Activated T-helper 2 cell treated with anti-CD3 and anti-CD28 coated beads, Interferon-gamma antibody, Interleukin-2, Interleukin-4, amounts not matched to agents 10 μg/mL and 5 μg/mL and 100 μg/mL, durations not matched to agents 14 hours and 24 hours and 36 hours (primary cell): Measurements from ENCODE around the gene SIGLEC14. TPM values are rescaled to one million over a fixed set of nuclear protein-coding genes. Genes with fewer than 3 reads are reported as not detected.
"Not testable (repeated sequence)": the region's sequence is repeated elsewhere in the genome, so short reads cannot be mapped to it uniquely, and the experiment has no call there.

Experiments
- DNase-seq: peaks from one replicate; pipeline ENCODE4 v3.0.0; 2021; ENCODE audit warnings: low spot score
- H3K27ac Mint-ChIP-seq: one replicate; pipeline ENCODE4 v1.8.0; 2021; ENCODE audit warnings: mixed read lengths
- H3K27me3 Mint-ChIP-seq: one replicate; pipeline ENCODE4 v1.8.0; 2021; ENCODE audit warnings: low read depth, mixed read lengths
- H3K36me3 Mint-ChIP-seq: one replicate; pipeline ENCODE4 v1.8.0; 2021; ENCODE audit warnings: low read depth, mixed read lengths
- H3K4me1 Mint-ChIP-seq: one replicate; pipeline ENCODE4 v1.8.0; 2021; ENCODE audit warnings: low read depth, mixed read lengths
- H3K4me3 Mint-ChIP-seq: one replicate; pipeline ENCODE4 v1.8.0; 2021; ENCODE audit warnings: low read depth, mild to moderate bottlenecking, moderate library complexity, mixed read lengths
- H3K9me3 Mint-ChIP-seq: one replicate; pipeline ENCODE4 v1.8.0; 2021; ENCODE audit warnings: mixed read lengths
- intact Hi-C: fragments of 100-400 bp; cut with micrococcal nuclease; formaldehyde crosslinking; loops from one replicate; pipeline ENCODE4 v1.15.1; 2023
- total RNA-seq: library from RNA; stranded (reverse); gene quantifications from 2 replicates; pipeline ENCODE4 v1.2.3, GENCODE V29; 2022

Gene SIGLEC14
- total RNA-seq, 1 donor from 2014 or later = not detected

- no peaks in the 10 kb centered on the region for H3K36me3 Mint-ChIP-seq
- DNase-seq = no peak
- intact Hi-C loops = no loop called here
- peaks cover 15% of the 10 kb centered on the region for H3K27me3 Mint-ChIP-seq
- H3K4me1 Mint-ChIP-seq = peaks cover 8% of the 10 kb centered on the region
- no peak overlapping the region for H3K4me3 Mint-ChIP-seq
- H3K27ac Mint-ChIP-seq = no peak overlapping the region
- no peaks in the 10 kb centered on the region for H3K9me3 Mint-ChIP-seq
These were observed 8.2 kb upstream of the SIGLEC14 start for GRCh38 chr19:51654783-51655182.

- H3K4me3 Mint-ChIP-seq = no peak overlapping the region
- H3K9me3 Mint-ChIP-seq = no peaks in the 10 kb centered on the region
- H3K36me3 Mint-ChIP-seq = no peaks in the 10 kb centered on the region
- intact Hi-C loops = no loop called here
- no peak for DNase-seq
- peaks cover 8% of the 10 kb centered on the region for H3K4me1 Mint-ChIP-seq
- H3K27ac Mint-ChIP-seq = no peak overlapping the region
- H3K27me3 Mint-ChIP-seq = peaks cover 21% of the 10 kb centered on the region
These were observed 6.5 kb upstream of the SIGLEC14 start for GRCh38 chr19:51653162-51653561.

DNA sequence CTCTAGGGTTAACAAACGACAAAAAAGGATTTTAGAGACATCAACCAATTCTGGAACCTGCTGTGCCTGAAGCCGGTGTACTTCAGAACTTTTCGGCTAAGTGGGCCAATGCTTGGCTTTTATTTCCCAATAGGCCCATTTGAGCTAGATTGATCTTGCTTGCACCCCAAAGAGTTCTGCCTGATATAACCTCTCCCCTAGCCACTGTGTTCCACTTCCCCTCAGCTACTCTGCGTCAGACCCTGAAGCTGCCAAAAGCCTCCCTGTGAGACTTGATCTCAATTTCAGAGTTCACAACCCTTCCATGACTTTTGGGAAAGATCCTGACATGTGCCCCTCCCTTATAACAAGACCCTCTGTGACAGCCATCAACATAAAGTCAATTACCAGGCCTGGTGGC is 5.6 kb upstream of the SIGLEC14 start:
- no peak for DNase-seq
- no peaks in the 10 kb centered on the region for H3K36me3 Mint-ChIP-seq
- intact Hi-C loops = no loop called here
- peaks cover 8% of the 10 kb centered on the region for H3K4me1 Mint-ChIP-seq
- no peak overlapping the region for H3K27ac Mint-ChIP-seq
- no peak overlapping the region for H3K4me3 Mint-ChIP-seq
- peaks cover 20% of the 10 kb centered on the region for H3K27me3 Mint-ChIP-seq
- no peaks in the 10 kb centered on the region for H3K9me3 Mint-ChIP-seq

DNA sequence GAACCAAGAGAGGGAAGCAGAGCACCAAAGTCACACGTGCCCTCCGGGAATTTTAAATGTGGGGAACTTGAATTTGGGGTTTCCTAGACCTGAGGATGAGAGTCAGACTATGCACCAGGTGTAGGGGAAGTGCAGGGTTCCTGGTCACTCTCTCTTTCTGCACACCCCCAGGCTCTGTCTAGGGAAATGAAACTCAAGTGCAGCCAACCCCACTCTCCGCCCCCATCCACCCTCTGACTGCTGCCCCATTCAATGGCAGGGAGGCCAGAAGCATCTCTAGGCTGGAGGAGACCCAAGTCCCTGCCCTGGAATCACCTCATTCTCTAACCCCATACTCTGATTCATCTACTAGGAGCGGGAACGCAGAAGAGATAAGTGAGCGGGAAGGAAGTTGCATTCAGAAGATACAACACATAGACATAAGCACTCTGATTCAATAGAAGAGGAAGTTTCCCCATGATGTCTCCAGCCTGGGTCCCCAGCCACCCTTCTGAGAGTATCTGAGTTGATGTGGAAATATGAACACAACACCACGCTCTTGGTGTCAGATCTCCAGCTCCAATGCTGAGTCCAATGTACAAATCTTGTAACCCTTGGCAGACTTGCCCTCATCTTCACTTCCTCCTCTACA is 4.7 kb upstream of the SIGLEC14 start:
- H3K4me1 Mint-ChIP-seq = peaks cover 3% of the 10 kb centered on the region
- no peak overlapping the region for H3K4me3 Mint-ChIP-seq
- H3K27ac Mint-ChIP-seq = no peak overlapping the region
- DNase-seq = no peak
- intact Hi-C loops = no loop called here
- H3K27me3 Mint-ChIP-seq = peaks cover 16% of the 10 kb centered on the region
- H3K36me3 Mint-ChIP-seq = no peaks in the 10 kb centered on the region
- no peaks in the 10 kb centered on the region for H3K9me3 Mint-ChIP-seq

- no peak for DNase-seq
- Mint-ChIP-seq H3K4me3 (no peak overlapping the region), H3K36me3 (no peaks in the 10 kb centered on the region), H3K27me3 (peaks cover 28% of the 10 kb centered on the region), H3K27ac (no peak overlapping the region), H3K4me1 (peaks cover 3% of the 10 kb centered on the region), H3K9me3 (no peaks in the 10 kb centered on the region)
- intact Hi-C loops = no loop called here
These were observed 693 bp upstream of the SIGLEC14 start for GRCh38 chr19:51647318-51647717.

- Mint-ChIP-seq H3K27ac (no peak overlapping the region), H3K4me3 (no peak overlapping the region), H3K4me1 (peaks cover 3% of the 10 kb centered on the region), H3K36me3 (no peaks in the 10 kb centered on the region), H3K9me3 (no peaks in the 10 kb centered on the region), H3K27me3 (peaks cover 40% of the 10 kb centered on the region)
- DNase-seq = no peak
- intact Hi-C loops = loop anchor here (2.0 kb wide), 1 partner anchor 14 kb away; the partner anchor contains the start of gene SIGLEC5
These were observed 1.9 kb downstream of the SIGLEC14 start for GRCh38 chr19:51644636-51645271.

DNA sequence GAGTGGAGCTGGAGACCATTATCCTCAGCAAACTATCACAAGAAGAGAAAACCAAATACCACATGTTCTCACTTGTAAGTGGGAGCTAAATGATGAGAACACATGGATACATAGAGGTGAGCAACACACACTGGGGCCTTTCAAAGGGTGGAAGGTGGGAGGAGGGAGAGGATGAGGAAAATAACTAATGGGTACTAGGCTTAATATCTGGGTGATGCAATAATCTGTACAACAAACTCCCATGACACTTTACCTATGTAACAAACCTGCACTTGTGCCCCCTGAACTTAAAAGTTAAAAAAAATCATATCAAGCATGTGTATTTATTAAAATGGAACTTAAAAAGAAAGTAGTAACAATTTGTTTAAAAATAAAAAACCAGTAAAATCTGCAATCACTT is 5.0 kb downstream of the SIGLEC14 start:
- Mint-ChIP-seq H3K36me3 (no peaks in the 10 kb centered on the region), H3K27me3 (peaks cover 53% of the 10 kb centered on the region), H3K4me3 (no peak overlapping the region), H3K27ac (no peak overlapping the region), H3K4me1 (peaks cover 3% of the 10 kb centered on the region), H3K9me3 (peaks cover 6% of the 10 kb centered on the region)
- DNase-seq = no peak
- intact Hi-C loops = no loop called here

- intact Hi-C loops = no loop called here
- no peak for DNase-seq
- Mint-ChIP-seq H3K9me3 (peaks cover 6% of the 10 kb centered on the region), H3K36me3 (no peaks in the 10 kb centered on the region), H3K27me3 (peaks cover 53% of the 10 kb centered on the region), H3K4me1 (peaks cover 3% of the 10 kb centered on the region), H3K27ac (no peak overlapping the region), H3K4me3 (no peak overlapping the region)
These were observed 6.2 kb downstream of the SIGLEC14 start for GRCh38 chr19:51640386-51640785.

DNA sequence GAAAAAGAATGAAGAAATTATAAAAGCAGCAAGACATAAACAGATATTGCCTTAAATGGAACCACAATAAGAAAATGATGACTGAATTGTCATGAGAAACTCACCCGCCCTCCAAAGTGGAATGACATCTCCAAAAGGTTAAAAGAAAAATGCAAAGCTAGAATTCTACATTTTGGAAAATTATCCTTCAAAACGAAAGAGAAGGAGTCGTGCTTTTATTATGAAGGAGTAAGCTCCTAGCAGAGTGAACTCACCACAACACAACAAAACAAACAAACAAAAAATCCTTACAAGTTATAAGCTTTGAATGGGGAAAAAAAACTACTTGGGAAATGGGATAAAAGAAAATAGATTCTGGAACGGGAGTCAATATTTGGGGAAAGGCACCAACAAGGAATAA is 6.7 kb downstream of the SIGLEC14 start:
- peaks cover 3% of the 10 kb centered on the region for H3K4me1 Mint-ChIP-seq
- H3K4me3 Mint-ChIP-seq = no peak overlapping the region
- H3K27me3 Mint-ChIP-seq = peaks cover 51% of the 10 kb centered on the region
- intact Hi-C loops = loop anchor here (5.0 kb wide), 1 partner anchor 218 kb away; no protein-coding TSS in a partner anchor
- no peak for DNase-seq
- H3K27ac Mint-ChIP-seq = no peak overlapping the region
- H3K9me3 Mint-ChIP-seq = peaks cover 6% of the 10 kb centered on the region
- no peaks in the 10 kb centered on the region for H3K36me3 Mint-ChIP-seq

- Mint-ChIP-seq H3K9me3 (peaks cover 6% of the 10 kb centered on the region), H3K36me3 (no peaks in the 10 kb centered on the region), H3K4me3 (no peak overlapping the region), H3K27ac (no peak overlapping the region), H3K27me3 (peaks cover 39% of the 10 kb centered on the region), H3K4me1 (no peaks in the 10 kb centered on the region)
- no peak for DNase-seq
- intact Hi-C loops = loop anchor here (1.0 to 5.0 kb wide), 2 partner anchors 164 to 215 kb away; no protein-coding TSS in a partner anchor
These were observed 9.2 kb downstream of the SIGLEC14 start for GRCh38 chr19:51637362-51637978.

DNA sequence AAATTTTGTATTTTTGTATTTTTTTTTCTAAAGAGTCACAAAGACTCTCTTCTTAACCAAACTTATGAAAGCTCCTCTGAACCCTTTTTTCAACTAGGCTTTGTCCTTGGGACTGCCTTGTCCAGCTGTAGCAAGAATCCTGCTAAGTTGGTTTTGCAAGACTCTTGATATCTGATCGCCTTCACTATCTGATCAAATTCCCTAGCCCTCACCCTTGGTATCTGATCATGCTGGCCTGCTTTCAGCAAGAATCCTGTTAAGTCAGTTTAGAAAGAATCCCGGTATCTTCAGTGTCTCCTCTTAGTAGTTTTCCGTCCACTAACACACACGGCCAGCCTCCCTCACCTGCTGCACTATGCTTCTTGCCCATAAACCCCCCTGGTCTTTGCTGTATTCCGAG is 14.5 kb downstream of the SIGLEC14 start:
- Mint-ChIP-seq H3K9me3 (peaks cover 3% of the 10 kb centered on the region), H3K27me3 (peaks cover 11% of the 10 kb centered on the region), H3K27ac (no peak overlapping the region), H3K36me3 (no peaks in the 10 kb centered on the region), H3K4me3 (no peak overlapping the region), H3K4me1 (no peaks in the 10 kb centered on the region)
- no peak for DNase-seq
- intact Hi-C loops = no loop called here

DNA sequence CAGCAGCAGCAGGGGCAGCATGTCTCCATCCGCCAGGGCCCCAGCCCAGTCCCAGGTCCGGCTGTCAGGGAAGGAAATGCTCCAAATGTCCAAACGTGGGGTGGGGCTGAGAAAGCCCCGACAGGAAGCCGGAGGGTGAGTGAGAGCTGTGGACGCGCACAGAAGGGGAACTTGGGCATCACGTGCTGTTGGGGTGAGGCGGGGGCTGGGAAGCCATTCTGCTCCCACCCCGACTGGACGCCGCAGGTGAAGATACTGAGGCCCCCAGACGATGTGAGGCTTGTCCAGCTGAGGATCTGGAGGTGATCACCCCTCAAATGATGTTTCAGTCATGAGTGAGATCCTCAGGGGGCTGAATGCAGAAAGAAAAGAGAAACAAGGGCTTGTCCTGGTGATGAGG is 16.3 kb downstream of the SIGLEC14 start, which contains the start of gene SIGLEC5:
Gene SIGLEC5 (minus strand): TSS at position 87 of the 400 bp plus-strand sequence. CDS start 66 bp downstream, at position 21.
- peaks cover 11% of the 10 kb centered on the region for H3K27me3 Mint-ChIP-seq
- H3K27ac Mint-ChIP-seq, H3K9me3 Mint-ChIP-seq, H3K4me3 Mint-ChIP-seq, DNase-seq, H3K4me1 Mint-ChIP-seq, H3K36me3 Mint-ChIP-seq: not testable (repeated sequence)
- intact Hi-C loops = loop anchor here (2.0 kb wide), 1 partner anchor 14 kb away; no protein-coding TSS in a partner anchor
